Neural progenitor cell (in vitro differentiated cells): Measurements from ENCODE around the gene JOSD2. TPM values are rescaled to one million over a fixed set of nuclear protein-coding genes. Genes with fewer than 3 reads are reported as not detected.

ENCODE experiments used
- DNase-seq: peaks from one replicate; pipeline ENCODE4 v3.0.0-alpha.2; 2016; ENCODE audit warnings: low spot score
- H2AFZ ChIP-seq: fragments of 200-600 bp; sonication (generic); replicated peaks from 2 replicates; pipeline ENCODE4 v1.6.1; 2016; ENCODE audit warnings: antibody characterized with exemption
- H3F3A ChIP-seq: fragments of 200-600 bp; sonication (generic); 2 replicates; pipeline ENCODE4 v1.6.1; 2016; ENCODE audit warnings: antibody characterized with exemption, low read depth
- H3K27ac ChIP-seq: fragments of 200-600 bp; sonication (generic); 2 replicates; pipeline ENCODE4 v1.5.1; 2016; ENCODE audit warnings: mild to moderate bottlenecking
- H3K27me3 ChIP-seq: fragments of 200-600 bp; sonication (generic); 2 replicates; pipeline ENCODE4 v1.6.1; 2016; ENCODE audit warnings: mild to moderate bottlenecking, moderate library complexity
- H3K36me3 ChIP-seq: fragments of 200-600 bp; sonication (generic); 2 replicates; pipeline ENCODE4 v1.5.1; 2016
- H3K4me1 ChIP-seq: fragments of 200-600 bp; sonication (generic); 2 replicates; pipeline ENCODE4 v1.6.1; 2016; ENCODE audit warnings: mixed run types
- H3K4me2 ChIP-seq: fragments of 200-600 bp; sonication (generic); 2 replicates; pipeline ENCODE4 v1.6.1; 2016
- H3K4me3 ChIP-seq: fragments of 200-600 bp; sonication (generic); 2 replicates; pipeline ENCODE4 v1.5.1; 2016
- H3K79me2 ChIP-seq: fragments of 200-600 bp; sonication (generic); 2 replicates; pipeline ENCODE4 v1.6.1; 2016; ENCODE audit warnings: low read depth
- H3K9ac ChIP-seq: fragments of 200-600 bp; sonication (generic); 2 replicates; pipeline ENCODE4 v1.6.1; 2016
- H3K9me3 ChIP-seq: fragments of 200-600 bp; sonication (generic); 2 replicates; pipeline ENCODE4 v1.5.1; 2016; ENCODE audit warnings: low read depth
- H4K20me1 ChIP-seq: fragments of 200-600 bp; sonication (generic); 2 replicates; pipeline ENCODE4 v1.6.1; 2016; ENCODE audit warnings: low read depth
- H3K27ac Mint-ChIP-seq: 3 replicates; pipeline ENCODE4 v1.8.0; 2021; ENCODE audit warnings: mixed read lengths
- H3K27me3 Mint-ChIP-seq: 2 replicates; pipeline ENCODE4 v1.8.0; 2022; ENCODE audit warnings: low read depth, mild to moderate bottlenecking, inconsistent platforms, moderate library complexity, mixed read lengths; ENCODE audit not compliant: insufficient read depth
- H3K36me3 Mint-ChIP-seq: 3 replicates; pipeline ENCODE4 v1.8.0; 2021; ENCODE audit warnings: mixed read lengths
- H3K4me1 Mint-ChIP-seq: 3 replicates; pipeline ENCODE4 v1.8.0; 2021; ENCODE audit warnings: mixed read lengths
- H3K4me3 Mint-ChIP-seq: 3 replicates; pipeline ENCODE4 v1.8.0; 2021; ENCODE audit warnings: mild to moderate bottlenecking, moderate library complexity, mixed read lengths
- H3K9me3 Mint-ChIP-seq: 3 replicates; pipeline ENCODE4 v1.8.0; 2020; ENCODE audit warnings: mixed read lengths
- EZH2 ChIP-seq: fragments of 200-600 bp; sonication (generic); IDR thresholded peaks from 2 replicates; pipeline ENCODE4 v1.6.1; 2017; ENCODE audit warnings: antibody characterized with exemption, mild to moderate bottlenecking, moderate library complexity
- EZH2phosphoT487 ChIP-seq: fragments of 200-600 bp; sonication (generic); IDR thresholded peaks from 2 replicates; pipeline ENCODE4 v1.6.1; 2017; ENCODE audit warnings: antibody characterized with exemption
- total RNA-seq: library from RNA; depleted of rRNA; stranded (reverse); fragments of >200 nt; gene quantifications from 2 replicates; pipeline ENCODE4 v1.2.3, GENCODE V29; 2015; ENCODE audit warnings: low replicate concordance
- TF ChIP-seq, protein P1 (sequence below): fragments of 200-600 bp; sonication (generic); IDR thresholded peaks from 2 replicates; pipeline ENCODE4 v1.5.1; 2017; ENCODE audit warnings: antibody characterized with exemption, mild to moderate bottlenecking

JOSD2 gene
- total RNA-seq, 1 donor from 2014 or later = 1.7 TPM

DNA sequence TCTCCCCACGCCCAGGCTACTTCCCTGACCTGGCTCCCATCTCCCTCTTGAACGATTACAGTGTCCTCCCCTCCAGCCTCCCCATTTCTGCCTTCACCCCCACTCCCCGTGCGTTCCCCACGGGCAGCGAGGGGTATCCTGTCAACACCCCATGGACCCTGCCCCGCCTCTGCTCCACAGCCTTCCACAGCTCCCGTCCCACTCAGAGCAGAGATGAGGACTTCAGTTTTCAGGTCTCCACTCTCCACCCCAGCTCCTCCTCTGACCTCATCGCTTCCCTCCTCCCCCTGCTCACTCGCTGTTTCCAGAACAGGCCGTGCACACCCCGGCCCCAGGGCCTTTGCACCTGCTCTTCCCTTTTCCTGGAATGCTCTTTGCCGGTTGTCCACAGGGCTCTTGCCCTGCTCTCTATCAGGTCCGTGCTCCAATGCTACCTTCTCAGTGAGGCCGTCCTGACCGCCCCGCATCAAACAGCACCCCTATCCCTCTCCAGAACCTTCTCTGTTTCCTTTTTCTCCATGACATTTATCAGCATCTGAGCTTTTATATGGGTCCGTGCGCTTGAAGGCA lies 42.2 kb upstream of the JOSD2 start:
- Histone ChIP-seq H4K20me1 (peaks cover 63% of the 10 kb centered on the region), H3K9ac (no peak overlapping the region), H3K36me3 (no peaks in the 10 kb centered on the region), H2AFZ (no peak overlapping the region), H3K79me2 (peaks cover 4% of the 10 kb centered on the region), H3K4me3 (no peak overlapping the region), H3K4me1 (peaks cover 7% of the 10 kb centered on the region), H3K27ac (no peak overlapping the region), H3K9me3 (no peaks in the 10 kb centered on the region), H3K27me3 (peaks cover 81% of the 10 kb centered on the region), H3K4me2 (no peak overlapping the region), H3F3A (peaks cover 14% of the 10 kb centered on the region)
- H3K4me3 Mint-ChIP-seq = peak overlapping the region; percentile 64
- H3K4me1 Mint-ChIP-seq = peaks cover 53% of the 10 kb centered on the region
- peak overlapping the region; percentile 88 for H3K27ac Mint-ChIP-seq
- peaks cover 7% of the 10 kb centered on the region for H3K27me3 Mint-ChIP-seq
- H3K9me3 Mint-ChIP-seq = no peaks in the 10 kb centered on the region
- no peak for TF ChIP-seq EZH2phosphoT487
- TF ChIP-seq, protein P1, sequence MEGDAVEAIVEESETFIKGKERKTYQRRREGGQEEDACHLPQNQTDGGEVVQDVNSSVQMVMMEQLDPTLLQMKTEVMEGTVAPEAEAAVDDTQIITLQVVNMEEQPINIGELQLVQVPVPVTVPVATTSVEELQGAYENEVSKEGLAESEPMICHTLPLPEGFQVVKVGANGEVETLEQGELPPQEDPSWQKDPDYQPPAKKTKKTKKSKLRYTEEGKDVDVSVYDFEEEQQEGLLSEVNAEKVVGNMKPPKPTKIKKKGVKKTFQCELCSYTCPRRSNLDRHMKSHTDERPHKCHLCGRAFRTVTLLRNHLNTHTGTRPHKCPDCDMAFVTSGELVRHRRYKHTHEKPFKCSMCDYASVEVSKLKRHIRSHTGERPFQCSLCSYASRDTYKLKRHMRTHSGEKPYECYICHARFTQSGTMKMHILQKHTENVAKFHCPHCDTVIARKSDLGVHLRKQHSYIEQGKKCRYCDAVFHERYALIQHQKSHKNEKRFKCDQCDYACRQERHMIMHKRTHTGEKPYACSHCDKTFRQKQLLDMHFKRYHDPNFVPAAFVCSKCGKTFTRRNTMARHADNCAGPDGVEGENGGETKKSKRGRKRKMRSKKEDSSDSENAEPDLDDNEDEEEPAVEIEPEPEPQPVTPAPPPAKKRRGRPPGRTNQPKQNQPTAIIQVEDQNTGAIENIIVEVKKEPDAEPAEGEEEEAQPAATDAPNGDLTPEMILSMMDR = no peak
- TF ChIP-seq EZH2 = no peak
- DNase-seq = no peak
- no peaks in the 10 kb centered on the region for H3K36me3 Mint-ChIP-seq

DNA sequence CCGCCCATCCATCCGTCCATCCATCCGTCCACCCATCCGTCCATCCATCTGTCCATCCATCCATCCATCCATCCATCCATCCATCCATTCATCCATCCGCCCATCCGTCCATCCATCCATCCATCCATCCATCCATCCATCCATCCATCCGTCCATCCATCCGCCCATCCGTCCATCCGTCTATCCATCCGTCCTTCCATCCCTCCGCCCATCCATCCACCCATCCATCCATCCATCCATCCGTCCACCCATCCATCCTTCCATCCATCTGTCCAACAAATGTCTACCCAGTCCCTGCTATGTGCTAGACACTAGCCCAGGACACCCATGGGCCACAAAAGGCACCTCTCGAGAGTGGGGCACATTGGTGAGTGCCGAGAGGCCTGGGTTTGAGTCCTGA lies 41.5 kb upstream of the JOSD2 start:
- Histone ChIP-seq H3K4me2 (no peak overlapping the region), H3K27ac (no peak overlapping the region), H3K4me1 (peaks cover 7% of the 10 kb centered on the region), H3F3A (peaks cover 12% of the 10 kb centered on the region), H3K36me3 (no peaks in the 10 kb centered on the region), H2AFZ (no peak overlapping the region), H4K20me1 (peaks cover 67% of the 10 kb centered on the region), H3K9ac (no peak overlapping the region), H3K9me3 (no peaks in the 10 kb centered on the region), H3K79me2 (peaks cover 4% of the 10 kb centered on the region), H3K27me3 (peaks cover 76% of the 10 kb centered on the region), H3K4me3 (peak overlapping the region; percentile 65)
- Mint-ChIP-seq H3K9me3 (no peaks in the 10 kb centered on the region), H3K27ac (peak overlapping the region; percentile 38), H3K36me3 (peaks cover 2% of the 10 kb centered on the region), H3K4me1 (peaks cover 48% of the 10 kb centered on the region), H3K27me3 (peaks cover 4% of the 10 kb centered on the region), H3K4me3 (peak overlapping the region; percentile 86)
- no peak for DNase-seq
- TF ChIP-seq EZH2phosphoT487 (no peak), EZH2 (no peak)
- TF ChIP-seq, protein P1 = no peak

DNA sequence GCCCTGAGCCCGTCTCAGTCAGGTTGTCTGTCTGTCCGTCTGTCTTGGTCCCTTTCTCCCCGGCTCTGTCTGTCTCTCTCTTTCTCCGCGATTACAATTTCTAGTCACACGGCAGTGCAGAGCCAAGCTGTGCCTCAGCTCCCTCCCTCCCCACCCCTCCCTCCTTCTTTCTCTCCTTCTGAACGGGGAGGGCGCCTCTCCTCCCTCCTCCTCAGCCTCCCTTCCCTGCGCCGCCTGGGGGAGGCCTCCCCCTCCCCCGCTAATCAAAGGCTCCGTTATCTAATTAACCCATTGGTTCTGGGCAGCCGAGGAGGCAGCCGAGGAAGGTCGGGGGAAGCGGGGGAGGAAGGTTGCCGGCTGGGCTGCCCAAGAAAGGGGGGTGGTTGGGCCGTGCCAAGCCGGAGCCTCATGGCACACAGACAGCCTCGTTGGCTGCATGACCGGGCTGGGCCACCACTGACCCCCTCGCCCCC lies 40.8 kb upstream of the JOSD2 start:
- peak overlapping the region; percentile 92 for H3K27ac Mint-ChIP-seq
- peak overlapping the region; percentile 86 for H3K4me3 Mint-ChIP-seq
- peaks cover 7% of the 10 kb centered on the region for H3K4me1 ChIP-seq
- no peaks in the 10 kb centered on the region for H3K9me3 ChIP-seq
- H3K9me3 Mint-ChIP-seq = no peaks in the 10 kb centered on the region
- no peaks in the 10 kb centered on the region for H3K36me3 ChIP-seq
- TF ChIP-seq EZH2phosphoT487 (no peak), EZH2 (no peak)
- TF ChIP-seq, protein P1 = no peak
- H2AFZ ChIP-seq = no peak overlapping the region
- H3K4me1 Mint-ChIP-seq = peaks cover 44% of the 10 kb centered on the region
- peaks cover 4% of the 10 kb centered on the region for H3K79me2 ChIP-seq
- peaks cover 6% of the 10 kb centered on the region for H3K27me3 Mint-ChIP-seq
- peaks cover 69% of the 10 kb centered on the region for H3K27me3 ChIP-seq
- H4K20me1 ChIP-seq = peaks cover 71% of the 10 kb centered on the region
- H3K4me3 ChIP-seq = peak overlapping the region; percentile 65
- H3F3A ChIP-seq = peaks cover 12% of the 10 kb centered on the region
- H3K27ac ChIP-seq = no peak overlapping the region
- peak overlapping the region; percentile 98 for H3K4me2 ChIP-seq
- H3K36me3 Mint-ChIP-seq = peaks cover 4% of the 10 kb centered on the region
- DNase-seq = peak; percentile 83
- H3K9ac ChIP-seq = peak overlapping the region; percentile 49
